ENCODE measurements around the gene HOXB9.
A peak's percentile ranks its signal among the peaks of the same experiment; 100 is the strongest.

HOXB9 gene

DNA sequence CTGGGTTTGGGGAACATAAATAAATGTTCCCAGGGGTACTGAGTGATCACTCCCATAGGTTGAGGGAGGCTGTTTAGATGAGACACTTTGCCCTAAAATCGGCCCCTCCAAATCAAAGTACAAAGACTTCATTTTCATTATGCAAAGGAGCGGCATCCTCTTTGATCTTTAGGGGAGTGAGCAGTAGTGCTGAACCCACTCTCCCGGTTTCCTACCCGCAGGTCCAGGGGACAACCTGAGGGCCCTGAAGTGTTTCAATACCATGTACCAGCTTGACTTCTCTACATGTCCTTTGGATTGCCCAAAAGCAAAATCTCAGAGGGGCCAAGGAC lies 25.0 kb downstream of the HOXB9 start:
- Histone ChIP-seq H3K27me3 (ENCODE audit: insufficient read depth, low read depth, severe bottlenecking) (peaks cover 98% of the 10 kb centered on the region), H3K4me3 (ENCODE audit: low read depth, low read length) (no peak overlapping the region), H3K9me3 (ENCODE audit: severe bottlenecking) (peaks cover 5% of the 10 kb centered on the region), H3K36me3 (no peaks in the 10 kb centered on the region), H3K27ac (no peak overlapping the region)
- no peak for DNase-seq
- TF ChIP-seq, protein P1, sequence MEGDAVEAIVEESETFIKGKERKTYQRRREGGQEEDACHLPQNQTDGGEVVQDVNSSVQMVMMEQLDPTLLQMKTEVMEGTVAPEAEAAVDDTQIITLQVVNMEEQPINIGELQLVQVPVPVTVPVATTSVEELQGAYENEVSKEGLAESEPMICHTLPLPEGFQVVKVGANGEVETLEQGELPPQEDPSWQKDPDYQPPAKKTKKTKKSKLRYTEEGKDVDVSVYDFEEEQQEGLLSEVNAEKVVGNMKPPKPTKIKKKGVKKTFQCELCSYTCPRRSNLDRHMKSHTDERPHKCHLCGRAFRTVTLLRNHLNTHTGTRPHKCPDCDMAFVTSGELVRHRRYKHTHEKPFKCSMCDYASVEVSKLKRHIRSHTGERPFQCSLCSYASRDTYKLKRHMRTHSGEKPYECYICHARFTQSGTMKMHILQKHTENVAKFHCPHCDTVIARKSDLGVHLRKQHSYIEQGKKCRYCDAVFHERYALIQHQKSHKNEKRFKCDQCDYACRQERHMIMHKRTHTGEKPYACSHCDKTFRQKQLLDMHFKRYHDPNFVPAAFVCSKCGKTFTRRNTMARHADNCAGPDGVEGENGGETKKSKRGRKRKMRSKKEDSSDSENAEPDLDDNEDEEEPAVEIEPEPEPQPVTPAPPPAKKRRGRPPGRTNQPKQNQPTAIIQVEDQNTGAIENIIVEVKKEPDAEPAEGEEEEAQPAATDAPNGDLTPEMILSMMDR (IDR thresholded peaks at IDR 0.05; ENCODE audit: low read depth, low read length): no peak

DNA sequence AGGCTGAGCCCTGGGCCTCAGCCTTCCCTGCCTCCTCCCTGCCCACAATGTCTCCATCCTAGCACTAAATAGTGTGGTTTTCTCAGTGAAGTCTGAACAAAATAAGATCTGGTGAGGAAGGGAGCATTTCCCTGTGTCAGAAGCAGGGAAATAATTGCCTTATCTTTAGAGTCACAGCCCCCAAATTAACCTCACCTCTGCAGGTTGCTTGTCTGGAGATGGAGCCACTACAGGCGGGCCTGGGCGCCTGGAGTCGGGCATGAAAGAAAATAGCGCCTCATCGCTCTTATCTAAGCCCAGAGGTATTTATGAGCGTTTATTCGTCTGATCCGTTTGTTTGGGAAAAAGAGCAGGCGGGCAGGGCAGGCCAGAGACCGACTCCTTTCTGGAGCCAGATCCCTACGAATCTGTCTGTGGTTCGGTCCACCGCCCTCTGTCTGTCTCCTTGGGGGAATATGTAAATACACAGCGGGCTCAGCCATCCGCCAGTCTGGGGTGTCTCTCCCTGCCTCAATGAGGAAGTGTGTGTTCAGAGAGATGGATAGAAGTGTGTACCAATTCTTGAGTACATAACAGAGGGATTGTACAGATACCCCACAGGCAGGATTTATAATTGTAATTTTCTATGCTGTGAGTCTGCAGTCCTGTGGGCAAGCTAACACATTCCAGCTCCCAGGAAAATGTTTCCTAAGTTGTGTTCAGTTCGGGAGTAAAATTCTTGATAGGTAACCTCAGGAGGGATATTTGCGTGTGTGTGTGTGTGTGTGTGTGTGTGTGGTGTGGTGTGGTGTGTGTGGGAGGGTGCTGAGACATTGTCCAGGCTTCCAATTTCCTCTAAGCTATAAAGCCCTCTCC lies 25.7 kb downstream of the HOXB9 start:
- H3K27me3 ChIP-seq (ENCODE audit: insufficient read depth, low read depth, severe bottlenecking): peaks cover 100% of the 10 kb centered on the region
- H3K36me3 ChIP-seq: no peaks in the 10 kb centered on the region
- TF ChIP-seq, protein P1 (IDR thresholded peaks at IDR 0.05; ENCODE audit: low read depth, low read length): no peak
- H3K9me3 ChIP-seq (ENCODE audit: severe bottlenecking): peaks cover 5% of the 10 kb centered on the region
- no peak for DNase-seq
- H3K27ac ChIP-seq: no peak overlapping the region
- no peak overlapping the region for H3K4me3 ChIP-seq (ENCODE audit: low read depth, low read length)

DNA sequence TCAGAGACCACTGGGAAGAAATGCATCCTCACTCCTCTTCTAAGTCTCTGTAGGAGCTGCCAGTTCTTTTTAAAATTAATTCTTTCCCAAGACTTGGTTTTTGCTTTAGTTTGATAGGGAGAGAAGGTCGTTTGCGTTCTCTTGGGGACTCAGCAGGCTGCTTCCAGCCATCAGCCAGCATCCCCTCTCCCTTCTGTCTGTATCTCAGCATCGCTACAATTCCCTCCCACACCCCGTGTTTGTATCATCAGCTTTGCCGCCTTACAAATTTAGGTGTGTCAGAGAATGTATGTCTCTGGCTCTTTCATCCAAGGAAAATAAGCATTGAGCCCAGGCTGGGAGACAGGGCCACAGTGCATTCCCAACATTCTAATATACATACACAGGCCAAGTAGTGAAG lies 26.8 kb downstream of the HOXB9 start:
- Histone ChIP-seq H3K9me3 (ENCODE audit: severe bottlenecking) (peaks cover 5% of the 10 kb centered on the region), H3K27ac (no peak overlapping the region), H3K27me3 (ENCODE audit: insufficient read depth, low read depth, severe bottlenecking) (peaks cover 100% of the 10 kb centered on the region), H3K4me3 (ENCODE audit: low read depth, low read length) (no peak overlapping the region), H3K36me3 (no peaks in the 10 kb centered on the region)
- no peak for DNase-seq
- TF ChIP-seq, protein P1 (IDR thresholded peaks at IDR 0.05; ENCODE audit: low read depth, low read length): no peak

DNA sequence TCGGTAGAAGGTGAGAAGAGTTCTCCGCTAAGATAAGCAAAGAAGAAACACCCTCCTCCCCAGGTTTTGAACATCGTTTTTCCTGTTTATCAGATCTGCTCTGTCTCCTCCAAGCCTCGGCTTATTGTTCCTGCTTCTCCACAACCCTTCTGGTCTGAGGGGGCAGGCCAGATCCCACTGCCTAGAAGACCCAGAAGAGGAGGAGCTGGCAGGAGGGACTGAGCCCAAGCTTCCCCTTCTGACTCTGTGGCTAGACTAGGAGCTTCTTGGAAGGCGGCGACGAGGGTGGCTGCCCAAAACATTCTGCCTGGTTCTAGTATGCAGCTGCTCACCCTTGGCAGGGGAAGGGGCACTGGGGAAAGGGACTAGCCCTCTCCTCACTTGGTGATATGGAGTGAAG lies 27.4 kb downstream of the HOXB9 start:
- Histone ChIP-seq H3K27ac (no peak overlapping the region), H3K4me3 (ENCODE audit: low read depth, low read length) (no peak overlapping the region), H3K27me3 (ENCODE audit: insufficient read depth, low read depth, severe bottlenecking) (peaks cover 98% of the 10 kb centered on the region), H3K36me3 (no peaks in the 10 kb centered on the region), H3K9me3 (ENCODE audit: severe bottlenecking) (peaks cover 5% of the 10 kb centered on the region)
- TF ChIP-seq, protein P1 (IDR thresholded peaks at IDR 0.05; ENCODE audit: low read depth, low read length): no peak
- no peak for DNase-seq

DNA sequence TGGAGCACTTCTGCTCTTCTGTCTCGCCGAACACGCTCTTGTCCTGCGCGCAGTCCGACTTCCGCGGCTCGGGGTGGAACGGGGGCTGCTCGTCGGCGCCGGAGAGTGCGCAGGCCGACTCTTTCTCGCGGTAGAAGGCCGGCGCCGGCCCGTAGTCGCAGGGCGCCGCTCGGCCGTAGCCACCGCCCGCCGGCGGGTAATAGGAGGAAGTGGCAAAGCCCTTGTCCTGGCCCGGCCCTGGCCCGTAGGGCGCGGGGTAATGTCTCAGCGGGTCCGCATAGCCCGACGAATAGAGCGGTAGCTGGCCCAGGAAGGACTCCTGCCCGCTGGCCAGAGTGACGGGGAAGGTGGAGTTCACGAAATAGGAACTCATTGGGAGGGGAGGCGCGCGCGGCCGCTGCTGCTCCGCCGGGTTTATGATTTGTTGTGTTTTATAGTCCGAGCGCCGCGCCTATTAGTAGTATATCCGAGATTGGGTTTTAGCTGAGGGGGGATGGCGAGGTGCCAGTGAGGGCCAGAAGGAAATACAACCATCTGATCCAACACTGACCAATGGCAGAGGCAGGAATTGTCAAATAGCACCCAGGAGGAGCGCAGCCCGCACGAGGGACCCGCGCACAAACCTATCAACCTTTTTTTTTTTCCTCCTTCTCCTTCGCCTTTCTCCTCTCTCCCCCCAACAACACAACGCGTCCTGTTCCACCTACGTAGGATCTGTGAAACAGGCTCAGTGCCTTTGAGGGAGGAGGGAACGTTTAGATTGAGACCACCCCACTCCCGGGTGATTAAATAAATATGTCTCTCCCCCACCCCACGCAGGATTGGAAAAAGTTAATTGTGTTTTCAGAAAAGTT lies 28.2 kb downstream of the HOXB9 start:
- TF ChIP-seq, protein P1 (IDR thresholded peaks at IDR 0.05; ENCODE audit: low read depth, low read length): no peak
- H3K4me3 ChIP-seq (ENCODE audit: low read depth, low read length): peak overlapping the region; percentile 40
- peaks cover 3% of the 10 kb centered on the region for H3K9me3 ChIP-seq (ENCODE audit: severe bottlenecking)
- no peaks in the 10 kb centered on the region for H3K36me3 ChIP-seq
- DNase-seq: no peak
- no peak overlapping the region for H3K27ac ChIP-seq
- peaks cover 96% of the 10 kb centered on the region for H3K27me3 ChIP-seq (ENCODE audit: insufficient read depth, low read depth, severe bottlenecking)
